ENCODE results near the gene USP24.

- TF ChIP-seq POLR2A (IDR thresholded peaks at IDR 0.05; ENCODE audit: low read depth, low read length) = no peak
- no peak for TF ChIP-seq POLR2AphosphoS5 (IDR thresholded peaks at IDR 0.05; ENCODE audit: low read depth, low read length)
- no peak for TF ChIP-seq TAF1 (IDR thresholded peaks at IDR 0.05; ENCODE audit: low read depth, low read length)
- TF ChIP-seq SPI1 (IDR thresholded peaks at IDR 0.05; ENCODE audit: low read depth, low read length) = no peak
- no peak for TF ChIP-seq POU2F2 (IDR thresholded peaks at IDR 0.05; ENCODE audit: low read depth, low read length)
Measured at GRCh38 chr1:55171694-55172093, 43.5 kb downstream of the USP24 start.
